Activated T-helper 1 cell treated with Interleukin-2 at 50 U/mL for 16 hours (primary cell): Measurements from ENCODE around the gene MTTP.

ENCODE experiments used
- DNase-seq: peaks from one replicate; pipeline ENCODE4 v3.0.0-alpha.2; 2020; ENCODE audit warnings: low read depth

The MTTP gene

GRCh38 chr4:99670409-99671073, 95.9 kb downstream of the MTTP start:
- no peak for DNase-seq
